Measurements from ENCODE around the gene TPTE2. TPM values are rescaled to one million over a fixed set of nuclear protein-coding genes. Genes with fewer than 3 reads are reported as not detected.

Gene TPTE2
- total and polyA plus RNA-seq, 2 of the 8 experiments (the other 6 are each of a cell fraction or from before 2014, with no cell fraction given) = not detected

DNA sequence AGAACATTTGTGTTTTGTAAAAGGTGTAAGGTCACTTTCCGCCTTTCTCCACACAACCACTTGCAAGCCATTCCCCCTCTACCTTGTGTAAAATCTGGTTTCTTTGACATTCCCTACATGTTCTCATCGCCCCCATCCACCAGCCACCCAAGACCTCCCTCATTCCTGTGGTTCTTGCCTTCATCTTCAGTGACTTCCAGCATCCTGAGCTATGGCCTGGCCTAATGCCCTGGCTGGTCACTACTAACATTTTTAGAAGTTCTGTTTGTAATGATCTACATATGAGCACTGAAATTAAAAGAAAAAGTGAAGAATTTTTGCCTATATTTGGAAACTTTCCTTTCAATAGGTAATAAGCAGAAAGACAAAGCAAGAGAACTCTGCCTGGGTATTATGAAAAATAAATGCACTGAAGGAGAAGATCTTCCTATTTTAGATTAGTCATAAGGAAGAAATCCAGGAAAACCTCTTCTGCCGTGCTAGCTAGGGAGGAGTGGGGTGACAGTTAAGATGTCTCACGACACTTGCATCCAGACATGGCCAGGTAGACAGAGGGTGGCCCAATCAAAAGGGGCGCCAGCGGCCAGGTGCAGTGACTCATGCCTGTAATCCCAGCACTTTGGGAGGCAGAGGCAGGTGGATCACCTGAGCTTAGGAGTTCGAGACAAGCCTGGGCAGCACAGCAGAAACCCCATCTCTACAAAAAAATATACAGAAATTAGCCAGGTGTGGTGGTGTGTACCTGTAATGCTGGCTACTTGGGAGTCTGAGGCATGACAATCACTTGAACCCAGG, 44.0 kb upstream of the TPTE2 start:
- POLR2A ChIA-PET (ENCODE audit: partially characterized antibody) = no interaction called here
- FAIRE-seq = no peak
- no peak for DNase-seq (ENCODE audit: low read depth in 1 of 2, low spot score in 2 of 2)

More for the DNA sequence above, 44.0 kb upstream of the TPTE2 start:
- Histone ChIP-seq H2AFZ (ENCODE audit: low read length) (no peak overlapping the region), H3K4me1 (replicated peaks in 1 of 4; ENCODE audit: control insufficient read depth in 3 of 4, insufficient read depth in 4 of 4, low read length in 3 of 4) (peaks cover 0 to 2% (median 0%) of the 10 kb centered on the region in 4 experiments; a peak in 1 of 7 replicates), H2BK15ac (ENCODE audit: low read length) (no peak overlapping the region), H3K27me3 (replicated peaks in 1 of 4; ENCODE audit: control insufficient read depth in 3 of 4, extremely low read depth in 1 of 4, insufficient read depth in 3 of 4, low read length in 3 of 4) (peaks cover 0 to 11% (median 8%) of the 10 kb centered on the region in 4 experiments; a peak in 5 of 7 replicates), H3K23ac (ENCODE audit: insufficient read length) (no peak overlapping the region), H2AK5ac (ENCODE audit: low read depth, low read length) (no peak overlapping the region), H4K91ac (replicated peaks; ENCODE audit: insufficient read length, low read length) (no peak overlapping the region), H2BK20ac (ENCODE audit: low read length) (no peak overlapping the region), H3K79me1 (ENCODE audit: low read depth, low read length) (no peaks in the 10 kb centered on the region), H3K4me3 (ENCODE audit: extremely low read depth in 1 of 4, insufficient read depth in 2 of 4, low read depth in 3 of 4, low read length in 4 of 4) (no peak overlapping the region), H3K18ac (ENCODE audit: extremely low read depth, low read length) (no peak overlapping the region), H4K5ac (ENCODE audit: insufficient read length, low read depth, low read length) (no peak overlapping the region), H3K36me3 (ENCODE audit: control insufficient read depth in 2 of 4, insufficient read depth in 4 of 4, low read length in 3 of 4) (peaks cover 0 to 4% (median 0%) of the 10 kb centered on the region in 4 experiments; a peak in 1 of 8 replicates), H3K27ac (ENCODE audit: low read depth, low read length) (no peak overlapping the region), H3K4me2 (ENCODE audit: insufficient read depth in 1 of 2, low read depth in 2 of 2, low read length in 2 of 2) (no peak overlapping the region), H3K9ac (replicated peaks in 1 of 4; ENCODE audit: extremely low read depth in 1 of 4, low read depth in 3 of 4, low read length in 3 of 4) (no peak overlapping the region), H4K8ac (ENCODE audit: extremely low read depth, insufficient read depth, low read length) (no peak overlapping the region), H3K56ac (replicated peaks; ENCODE audit: insufficient read length, low read depth, low read length) (no peak overlapping the region), H3K14ac (ENCODE audit: insufficient read length) (no peak overlapping the region), H3K23me2 (ENCODE audit: low read depth, low read length) (peaks cover 6% of the 10 kb centered on the region; the same call in 1 of the 2 replicates), H2BK120ac (replicated peaks; ENCODE audit: low read depth, low read length) (no peak overlapping the region), H4K20me1 (replicated peaks in 1 of 2; ENCODE audit: control insufficient read depth in 1 of 2, insufficient read depth in 2 of 2, low read length in 2 of 2) (no peaks in the 10 kb centered on the region), H3K79me2 (ENCODE audit: control insufficient read depth in 1 of 2, insufficient read depth in 2 of 2, low read length in 2 of 2) (peaks cover 0 to 3% of the 10 kb centered on the region in 2 experiments; a peak in 1 of 4 replicates), H2BK5ac (ENCODE audit: low read depth, low read length) (no peak overlapping the region), H3K4ac (replicated peaks; ENCODE audit: insufficient read length, low read depth, low read length) (no peak overlapping the region), H3K9me3 (ENCODE audit: insufficient read depth in 2 of 2, low read depth in 1 of 2, low read length in 1 of 2) (peaks cover 7 to 13% of the 10 kb centered on the region in 2 experiments; a peak in 2 of 4 replicates), H2BK12ac (ENCODE audit: low read depth, low read length) (no peak overlapping the region)
- WGBS, 2 experiments (ENCODE audit: extremely low coverage in 1 of 2, insufficient coverage in 1 of 2, insufficient read length in 1 of 2, insufficient replicate concordance in 2 of 2, low coverage in 1 of 2, low lambda C conversion rate in 2 of 2, missing lambda C conversion rate in 1 of 2) = 89% methylated on average over 7 of the region's 7 CpGs; no CpG with 5 or more reads in 1 of the 2 experiments
- CTCF ChIA-PET (ENCODE audit: partially characterized antibody) = interaction anchor here (1.0 kb wide), 1 partner anchor 12 kb away, joined by 3 read pairs; no protein-coding TSS in a partner anchor

Data from H1 (cell line).